Right lobe of liver (tissue), 6 donors: Measurements from ENCODE around the gene DAZAP1. TPM values are rescaled to one million over a fixed set of nuclear protein-coding genes. Genes with fewer than 3 reads are reported as not detected.
A peak's percentile ranks its signal among the peaks of the same experiment; 100 is the strongest.

ENCODE experiments used
- ATAC-seq, 4 donors: fragments of 200-7000 bp; cut with Tn5 transposase; one replicate each; pipeline ENCODE4 v1.9.1; 2020; ENCODE audit warnings: mild to moderate bottlenecking in 4 of 4, moderate library complexity in 4 of 4
- DNase-seq, 3 donors: peaks; one replicate each; pipeline ENCODE4 v3.0.0-alpha.2; 2020
- H3K27ac ChIP-seq, 3 donors: fragments of 200-600 bp; one replicate each; pipeline ENCODE4 v1.8.0; 2022
- H3K27me3 ChIP-seq, 2 donors: fragments of 200-600 bp; one replicate each; pipeline ENCODE4 v1.8.0; 2022
- H3K36me3 ChIP-seq, 4 donors: fragments of 200-600 bp; sonication (generic) in 1 of 4; one replicate each; pipeline versions ENCODE4 v1.5.1 to v1.8.0; 2017 to 2022; ENCODE audit warnings: control low read depth in 1 of 4
- H3K4me1 ChIP-seq, 4 donors: fragments of 200-600 bp; sonication (generic) in 1 of 4; one replicate each; pipeline versions ENCODE4 v1.5.1 to v1.8.0; 2017 to 2022; ENCODE audit warnings: control low read depth in 1 of 4
- H3K4me3 ChIP-seq, 3 donors: fragments of 200-600 bp; one replicate each; pipeline ENCODE4 v1.8.0; 2022
- H3K9me3 ChIP-seq, 4 donors: fragments of 200-600 bp; sonication (generic) in 1 of 4; one replicate each; pipeline versions ENCODE4 v1.5.1 to v1.8.0; 2017 to 2022; ENCODE audit warnings: control low read depth in 1 of 4
- POLR2A ChIP-seq: fragments of 450-650 bp; IDR thresholded peaks from one replicate; pipeline ENCODE4 v1.6.1; 2017; ENCODE audit warnings: antibody characterized with exemption, mild to moderate bottlenecking
- WGBS: methylation state at CpG from one replicate; pipeline ENCODE4 v1.1.6; 2018; ENCODE audit warnings: low coverage, low lambda C conversion rate; ENCODE audit not compliant: insufficient coverage; ENCODE audit errors: missing lambda C conversion rate; 5-methylcytosine and 5-hydroxymethylcytosine counted together
- intact Hi-C, 2 donors: fragments of 100-400 bp; cut with DNase I; formaldehyde crosslinking; loops; one replicate each; pipeline versions ENCODE4 v1.11.2 to v1.14.1; 2022
- total RNA-seq, 6 experiments: library from RNA; depleted of rRNA in 2 of 6; stranded (reverse); fragments of >200 nt in 2 of 6; fragmentation: NEBNext Ultra II Directional in 3 of 6; extraction: Animal tissue kit (Norgen Biotek cat#: 25700) in 3 of 6; gene quantifications; one replicate each; pipeline versions ENCODE4 v1.1.0 to v1.2.4, GENCODE V29; 2016 to 2023
- TF ChIP-seq, protein P1 (sequence below), 4 donors: fragments of 200-600 bp in 3 of 4; fragments of 450-650 bp in 1 of 4; IDR thresholded peaks; one replicate each; pipeline versions ENCODE4 v1.5.1 to v1.8.0; 2016 to 2022; ENCODE audit warnings: antibody characterized with exemption in 4 of 4, mild to moderate bottlenecking in 2 of 4
- donor health status: DM: no; HTN: yes; CAD: no.
- donor health status: DM: no; HTN: no; CAD: no.
- donor health status: DM: no; HTN: no; CAD: no.
- donor health status: DM: no; HTN: yes; CAD: no.
- donor health status: DM: no; HTN: yes; CAD: no.

The DAZAP1 gene
- total RNA-seq, 6 experiments from 2014 or later: 22.3 to 50.9 (median 42.2) TPM

DNA sequence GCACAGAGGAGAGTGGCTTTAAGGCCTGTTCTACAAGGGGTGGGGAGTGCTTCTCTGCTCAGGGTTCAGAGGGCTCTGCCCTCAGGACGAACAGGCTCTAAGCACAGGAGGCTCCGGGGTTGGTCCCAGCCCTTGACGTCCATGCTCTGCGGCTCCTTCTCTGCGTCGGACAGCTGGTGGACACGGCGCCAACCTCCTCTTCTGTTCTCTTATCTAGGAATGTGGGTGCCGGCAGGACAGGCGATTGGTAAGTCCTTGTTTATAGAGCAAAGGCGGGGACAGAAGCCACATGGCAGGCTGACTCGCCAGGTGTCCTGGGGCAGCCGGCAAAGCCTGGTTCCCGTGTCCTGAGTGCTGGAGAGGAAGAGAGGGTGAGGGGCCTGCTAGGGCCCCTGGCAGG lies 22.4 kb downstream of the DAZAP1 start:
- peaks cover 0 to 5% (median 5%) of the 10 kb centered on the region in 4 donors for H3K4me1 ChIP-seq
- H3K9me3 ChIP-seq: no peaks in the 10 kb centered on the region
- H3K4me3 ChIP-seq: no peak overlapping the region
- intact Hi-C loops: no loop called here
- ATAC-seq (peak; percentile 10 to 69 (median 24)), DNase-seq (no peak)
- WGBS: 55% methylated on average over 4 of the region's 14 CpGs
- peaks cover 0 to 51% (median 14%) of the 10 kb centered on the region in 4 donors for H3K36me3 ChIP-seq
- TF ChIP-seq POLR2A: no peak
- TF ChIP-seq, protein P1, sequence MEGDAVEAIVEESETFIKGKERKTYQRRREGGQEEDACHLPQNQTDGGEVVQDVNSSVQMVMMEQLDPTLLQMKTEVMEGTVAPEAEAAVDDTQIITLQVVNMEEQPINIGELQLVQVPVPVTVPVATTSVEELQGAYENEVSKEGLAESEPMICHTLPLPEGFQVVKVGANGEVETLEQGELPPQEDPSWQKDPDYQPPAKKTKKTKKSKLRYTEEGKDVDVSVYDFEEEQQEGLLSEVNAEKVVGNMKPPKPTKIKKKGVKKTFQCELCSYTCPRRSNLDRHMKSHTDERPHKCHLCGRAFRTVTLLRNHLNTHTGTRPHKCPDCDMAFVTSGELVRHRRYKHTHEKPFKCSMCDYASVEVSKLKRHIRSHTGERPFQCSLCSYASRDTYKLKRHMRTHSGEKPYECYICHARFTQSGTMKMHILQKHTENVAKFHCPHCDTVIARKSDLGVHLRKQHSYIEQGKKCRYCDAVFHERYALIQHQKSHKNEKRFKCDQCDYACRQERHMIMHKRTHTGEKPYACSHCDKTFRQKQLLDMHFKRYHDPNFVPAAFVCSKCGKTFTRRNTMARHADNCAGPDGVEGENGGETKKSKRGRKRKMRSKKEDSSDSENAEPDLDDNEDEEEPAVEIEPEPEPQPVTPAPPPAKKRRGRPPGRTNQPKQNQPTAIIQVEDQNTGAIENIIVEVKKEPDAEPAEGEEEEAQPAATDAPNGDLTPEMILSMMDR (IDR thresholded peaks at IDR 0.05): no peak
- no peaks in the 10 kb centered on the region for H3K27me3 ChIP-seq
- no peak overlapping the region for H3K27ac ChIP-seq

DNA sequence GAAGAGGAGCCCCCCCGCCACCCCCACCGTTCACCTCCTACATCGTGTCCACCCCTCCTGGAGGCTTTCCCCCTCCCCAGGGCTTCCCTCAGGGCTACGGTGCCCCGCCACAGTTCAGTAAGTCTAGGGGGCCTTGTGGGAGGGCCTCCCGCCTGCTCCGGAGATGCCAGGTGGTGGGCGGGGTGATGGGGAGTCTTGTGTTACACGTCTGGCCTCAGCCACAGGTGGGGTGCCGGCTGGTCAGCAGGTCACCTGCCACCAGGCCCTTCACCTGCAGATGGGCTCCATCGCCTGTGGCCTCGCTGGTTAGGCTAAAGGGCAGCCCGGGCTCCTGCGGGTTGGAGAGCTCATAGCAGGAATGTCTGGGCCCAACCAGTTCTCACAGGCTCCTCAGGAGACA lies 22.9 kb downstream of the DAZAP1 start:
- no peak overlapping the region for H3K4me3 ChIP-seq
- DNase-seq: no peak
- TF ChIP-seq POLR2A: no peak
- TF ChIP-seq, protein P1 (IDR thresholded peaks at IDR 0.05): no peak
- no peaks in the 10 kb centered on the region for H3K27me3 ChIP-seq
- intact Hi-C loops: no loop called here
- peaks cover 0 to under 1% (median under 1%) of the 10 kb centered on the region in 4 donors for H3K4me1 ChIP-seq
- no peak for ATAC-seq
- 93% methylated on average over 5 of the region's 14 CpGs for WGBS
- peaks cover 0 to 51% (median 12%) of the 10 kb centered on the region in 4 donors for H3K36me3 ChIP-seq
- no peaks in the 10 kb centered on the region for H3K9me3 ChIP-seq
- no peak overlapping the region for H3K27ac ChIP-seq

DNA sequence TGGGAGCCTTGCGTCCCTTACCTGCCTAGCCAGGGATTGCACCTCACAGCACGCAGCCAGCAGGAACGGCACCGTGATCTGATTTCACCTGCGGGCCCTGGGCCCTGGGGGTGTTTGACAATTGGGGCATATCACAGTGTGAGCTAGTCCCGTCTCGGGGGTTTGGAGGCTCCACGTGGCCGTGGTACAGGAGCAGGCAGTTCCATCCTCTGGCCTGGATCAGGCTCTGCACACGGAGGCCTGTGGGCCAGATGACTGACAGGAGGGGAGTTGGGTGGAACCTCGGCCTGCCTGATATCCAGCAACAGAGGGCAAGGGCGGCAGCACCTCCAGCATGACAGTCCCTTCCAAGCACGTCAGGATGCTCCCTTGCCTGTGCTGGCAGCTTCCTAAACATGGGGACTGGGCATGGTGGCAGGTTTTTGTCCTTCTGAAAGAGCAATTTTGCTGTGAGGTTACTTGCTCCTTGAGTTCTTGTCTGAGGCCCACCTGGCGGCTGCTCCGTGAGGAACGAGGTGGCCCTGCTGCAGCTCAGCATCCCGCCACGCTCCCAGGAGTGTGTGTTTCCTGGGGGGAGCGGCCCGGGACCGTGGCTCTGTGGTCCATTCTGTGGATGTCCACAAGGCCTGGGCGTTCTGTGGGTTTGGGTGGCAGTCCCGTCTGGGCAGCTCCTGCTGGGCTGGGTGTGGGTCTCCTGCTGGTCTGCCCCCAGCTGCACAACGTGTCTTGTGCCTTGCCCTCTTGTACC lies 24.5 kb downstream of the DAZAP1 start:
- DNase-seq: no peak
- intact Hi-C loops: no loop called here
- no peak for ATAC-seq
- Histone ChIP-seq H3K9me3 (no peaks in the 10 kb centered on the region), H3K27me3 (no peaks in the 10 kb centered on the region), H3K36me3 (peaks cover 0 to 51% (median 12%) of the 10 kb centered on the region in 4 donors), H3K4me1 (no peaks in the 10 kb centered on the region), H3K27ac (no peak overlapping the region), H3K4me3 (no peak overlapping the region)
- TF ChIP-seq, protein P1 (IDR thresholded peaks at IDR 0.05): no peak
- no peak for TF ChIP-seq POLR2A
- 60% methylated on average over 1 of the region's 24 CpGs for WGBS

DNA sequence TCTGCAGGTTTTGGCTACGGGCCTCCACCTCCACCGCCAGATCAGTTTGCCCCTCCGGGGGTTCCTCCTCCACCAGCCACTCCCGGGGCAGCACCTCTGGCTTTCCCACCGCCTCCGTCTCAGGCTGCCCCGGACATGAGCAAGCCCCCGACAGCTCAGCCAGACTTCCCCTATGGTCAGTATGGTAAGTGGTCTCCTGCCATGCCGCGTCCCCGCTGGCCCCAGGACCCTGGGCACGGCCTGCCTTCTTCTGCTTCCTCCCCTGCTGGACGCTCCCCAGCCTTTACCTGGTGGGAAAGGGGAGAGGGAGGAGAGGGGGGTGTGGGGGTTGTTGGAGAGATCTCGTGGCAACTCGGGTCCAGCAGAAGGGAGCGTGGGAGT lies 25.1 kb downstream of the DAZAP1 start:
- intact Hi-C loops: no loop called here
- H3K36me3 ChIP-seq: peaks cover 0 to 51% (median 12%) of the 10 kb centered on the region in 4 donors
- no peaks in the 10 kb centered on the region for H3K9me3 ChIP-seq
- ATAC-seq (no peak), DNase-seq (no peak)
- TF ChIP-seq, protein P1 (IDR thresholded peaks at IDR 0.05): no peak
- TF ChIP-seq POLR2A: no peak
- no peak overlapping the region for H3K4me3 ChIP-seq
- H3K27ac ChIP-seq: no peak overlapping the region
- no peaks in the 10 kb centered on the region for H3K27me3 ChIP-seq
- no peaks in the 10 kb centered on the region for H3K4me1 ChIP-seq
- WGBS: no CpG with 5 or more reads among the region's 16 CpGs
